Stimulated activated CD8-positive, alpha-beta memory T cell treated with anti-CD3 and anti-CD28 coated beads, Interleukin-12 subunit alpha, Interleukin-12 subunit beta, amount 100 ng/mL, for 24 hours (primary cell): ENCODE measurements around the gene SULT1C3.

ENCODE experiments used
- DNase-seq: peaks from one replicate; pipeline ENCODE4 v3.0.0-alpha.2; 2020; ENCODE audit errors: extremely low read depth

Gene SULT1C3

GRCh38 chr2:108304975-108305374 is 65.2 kb downstream of the SULT1C3 start:
- no peak for DNase-seq

GRCh38 chr2:108305901-108306300 is 66.1 kb downstream of the SULT1C3 start:
- no peak for DNase-seq

- DNase-seq, result no peak
Observed at GRCh38 chr2:108309903-108310302, 70.1 kb downstream of the SULT1C3 start.
